Testis (tissue), 3 donors: ENCODE results near the gene PINK1. TPM values are rescaled to one million over a fixed set of nuclear protein-coding genes. Genes with fewer than 3 reads are reported as not detected.

Experiments
- DNase-seq: peaks from one replicate; pipeline ENCODE4 v3.0.0-alpha.2; 2019
- H3K27ac ChIP-seq, 2 donors: fragments of 200-600 bp; sonication (generic); one replicate each; pipeline ENCODE4 v1.5.1; 2019
- H3K27me3 ChIP-seq: fragments of 200-600 bp; sonication (generic); one replicate; pipeline ENCODE4 v1.5.1; 2019
- H3K36me3 ChIP-seq: fragments of 200-600 bp; sonication (generic); one replicate; pipeline ENCODE4 v1.5.1; 2017; ENCODE audit warnings: low read depth; ENCODE audit errors: missing control alignments
- H3K4me1 ChIP-seq: fragments of 200-600 bp; sonication (generic); one replicate; pipeline ENCODE4 v1.5.1; 2019
- H3K4me3 ChIP-seq, 2 donors: fragments of 200-600 bp; sonication (generic); one replicate each; pipeline ENCODE4 v1.5.1; 2017 to 2019
- H3K9me3 ChIP-seq: fragments of 200-600 bp; sonication (generic); one replicate; pipeline ENCODE4 v1.5.1; 2017
- POLR2A ChIP-seq: fragments of 450-650 bp; IDR thresholded peaks from one replicate; pipeline ENCODE4 v1.6.1; 2017; ENCODE audit warnings: antibody characterized with exemption, mild to moderate bottlenecking, moderate library complexity
- WGBS, 2 donors: methylation state at CpG; one replicate each; pipeline ENCODE4 v1.1.5; 2018; 5-methylcytosine and 5-hydroxymethylcytosine counted together
- intact Hi-C: fragments of 100-400 bp; cut with DNase I; formaldehyde crosslinking; loops from one replicate; pipeline ENCODE4 v1.15.1; 2023; ENCODE audit warnings: low total_unique reads
- polyA plus RNA-seq: library from polyadenylated mRNA; stranded (reverse); fragments of 350-450 nt; fragmentation: Illumina TruSeq; extraction: RNeasy Lipid Tissue Mini Kit (QIAGEN cat#74804); gene quantifications from one replicate; pipeline ENCODE4 v1.2.3, GENCODE V29; 2014; ENCODE audit warnings: low read depth, low replicate concordance; ENCODE audit not compliant: insufficient read depth
- total RNA-seq, 2 donors: library from RNA; depleted of rRNA; stranded (reverse); fragments of >200 nt; gene quantifications; one replicate each; pipeline ENCODE4 v1.2.3, GENCODE V29; 2016
- TF ChIP-seq, protein P1 (sequence below), 3 experiments: fragments of 450-650 bp in 2 of 3; fragments of 200-600 bp in 1 of 3; sonication (generic) in 1 of 3; IDR thresholded peaks; one replicate each; pipeline ENCODE4 v1.5.1; 2016 to 2019; ENCODE audit warnings: antibody characterized with exemption in 3 of 3, mild to moderate bottlenecking in 2 of 3, moderate library complexity in 1 of 3

The PINK1 gene
- total and polyA plus RNA-seq, 3 donors from 2014 or later: 157 to 340 (median 168) TPM

DNA sequence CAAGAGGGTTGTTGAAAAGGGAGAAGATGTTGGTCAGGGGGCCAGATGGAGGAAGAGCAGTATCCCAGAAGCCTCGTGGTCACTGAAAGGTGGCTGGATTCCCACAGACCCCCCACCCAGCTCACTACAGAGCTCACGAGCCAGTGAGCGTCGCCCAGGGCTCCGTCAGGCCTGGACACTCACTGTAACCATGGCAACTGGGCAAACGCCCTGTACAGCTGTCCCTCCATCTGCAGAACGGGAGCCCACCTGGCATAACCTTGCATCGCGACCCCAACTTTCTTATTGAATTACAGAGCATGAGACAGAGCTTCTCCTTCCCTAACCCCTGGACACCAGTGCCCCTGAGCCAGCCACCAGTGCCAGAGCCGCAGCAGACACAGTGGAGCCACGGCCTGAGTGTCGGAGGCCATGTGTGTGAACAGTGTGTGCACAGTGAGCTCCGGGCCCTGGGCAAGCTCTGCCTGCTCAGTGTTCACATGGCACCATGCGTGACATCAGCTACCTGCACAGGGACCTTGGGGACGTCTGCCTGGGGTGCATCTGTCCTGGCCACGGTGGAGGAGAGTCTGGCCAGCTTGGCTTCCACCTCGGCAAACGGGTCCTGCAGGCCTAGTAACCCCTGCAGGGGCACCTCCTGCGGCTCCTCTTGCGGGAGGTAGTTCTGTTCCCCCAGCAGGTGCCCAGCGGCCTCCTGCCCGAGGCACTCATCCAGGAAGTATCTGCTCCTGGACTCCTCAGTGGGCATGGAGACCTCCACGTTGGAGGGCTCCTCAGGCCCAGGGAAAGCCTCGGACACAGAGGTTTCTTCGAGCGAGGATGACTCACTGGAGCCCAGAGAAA is 53.8 kb downstream of the PINK1 start:
- Histone ChIP-seq H3K4me1 (peaks cover 22% of the 10 kb centered on the region), H3K27ac (no peak overlapping the region), H3K27me3 (no peaks in the 10 kb centered on the region), H3K36me3 (no peaks in the 10 kb centered on the region), H3K4me3 (no peak overlapping the region), H3K9me3 (no peaks in the 10 kb centered on the region)
- no peak for DNase-seq
- TF ChIP-seq, protein P1, sequence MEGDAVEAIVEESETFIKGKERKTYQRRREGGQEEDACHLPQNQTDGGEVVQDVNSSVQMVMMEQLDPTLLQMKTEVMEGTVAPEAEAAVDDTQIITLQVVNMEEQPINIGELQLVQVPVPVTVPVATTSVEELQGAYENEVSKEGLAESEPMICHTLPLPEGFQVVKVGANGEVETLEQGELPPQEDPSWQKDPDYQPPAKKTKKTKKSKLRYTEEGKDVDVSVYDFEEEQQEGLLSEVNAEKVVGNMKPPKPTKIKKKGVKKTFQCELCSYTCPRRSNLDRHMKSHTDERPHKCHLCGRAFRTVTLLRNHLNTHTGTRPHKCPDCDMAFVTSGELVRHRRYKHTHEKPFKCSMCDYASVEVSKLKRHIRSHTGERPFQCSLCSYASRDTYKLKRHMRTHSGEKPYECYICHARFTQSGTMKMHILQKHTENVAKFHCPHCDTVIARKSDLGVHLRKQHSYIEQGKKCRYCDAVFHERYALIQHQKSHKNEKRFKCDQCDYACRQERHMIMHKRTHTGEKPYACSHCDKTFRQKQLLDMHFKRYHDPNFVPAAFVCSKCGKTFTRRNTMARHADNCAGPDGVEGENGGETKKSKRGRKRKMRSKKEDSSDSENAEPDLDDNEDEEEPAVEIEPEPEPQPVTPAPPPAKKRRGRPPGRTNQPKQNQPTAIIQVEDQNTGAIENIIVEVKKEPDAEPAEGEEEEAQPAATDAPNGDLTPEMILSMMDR (IDR thresholded peaks at IDR 0.05): no peak
- TF ChIP-seq POLR2A: no peak
- intact Hi-C loops: no loop called here
- 91 to 92% methylated on average over 12 to 26 of the region's 26 CpGs for WGBS, 2 donors

DNA sequence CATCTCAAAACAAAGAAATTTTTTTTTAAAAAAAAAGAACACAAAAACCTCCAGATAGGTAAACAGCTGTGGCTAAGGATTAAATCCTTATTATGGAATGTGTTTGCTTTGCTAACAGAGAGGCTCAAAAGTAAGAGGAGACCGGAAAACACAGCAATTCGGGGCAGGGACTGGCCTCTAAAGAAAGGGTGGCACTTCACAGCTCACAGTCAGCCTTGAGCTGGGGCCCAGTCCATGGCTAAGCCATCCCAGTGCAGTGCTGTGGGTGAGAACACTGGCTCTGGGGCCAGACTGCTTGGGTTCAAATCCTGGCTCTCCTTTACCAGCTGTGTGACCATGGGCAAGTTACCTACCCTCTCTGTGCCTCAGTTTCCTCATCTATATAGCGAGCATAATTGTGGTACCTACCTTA is 56.4 kb downstream of the PINK1 start:
- TF ChIP-seq, protein P1 (IDR thresholded peaks at IDR 0.05): no peak
- no peak for TF ChIP-seq POLR2A
- no peak overlapping the region for H3K4me3 ChIP-seq
- no peak for DNase-seq
- H3K36me3 ChIP-seq: no peaks in the 10 kb centered on the region
- peaks cover 12% of the 10 kb centered on the region for H3K4me1 ChIP-seq
- 88 to 92% methylated on average over 3 of the region's 3 CpGs for WGBS, 2 donors
- intact Hi-C loops: loop anchor here (10.0 kb wide), 1 partner anchor 505 kb away; no protein-coding TSS in a partner anchor
- no peak overlapping the region for H3K27ac ChIP-seq
- no peaks in the 10 kb centered on the region for H3K9me3 ChIP-seq
- H3K27me3 ChIP-seq: no peaks in the 10 kb centered on the region

DNA sequence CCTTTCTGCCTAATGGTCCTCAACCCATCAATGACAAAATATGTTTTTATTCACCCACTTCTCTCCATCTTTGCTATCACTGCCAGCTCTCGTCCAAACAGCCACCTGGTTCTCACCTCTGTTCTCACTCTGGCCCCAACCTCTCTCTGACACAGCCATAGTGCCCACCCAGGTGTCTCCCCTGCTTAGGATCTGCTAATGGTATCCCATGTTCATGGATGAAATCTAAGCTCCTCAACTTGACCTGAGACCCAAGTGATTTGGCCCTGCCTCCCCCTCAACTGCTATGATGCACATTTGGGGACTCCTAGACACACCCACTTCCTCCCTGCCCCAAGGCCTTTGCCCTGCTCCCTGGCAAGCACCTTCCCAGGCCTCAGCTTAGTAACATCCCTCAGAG is 58.6 kb downstream of the PINK1 start:
- Histone ChIP-seq H3K9me3 (no peaks in the 10 kb centered on the region), H3K4me3 (no peak overlapping the region), H3K27ac (no peak overlapping the region), H3K36me3 (no peaks in the 10 kb centered on the region), H3K4me1 (no peaks in the 10 kb centered on the region), H3K27me3 (no peaks in the 10 kb centered on the region)
- DNase-seq: no peak
- intact Hi-C loops: loop anchor here (10.0 kb wide), 1 partner anchor 503 kb away; no protein-coding TSS in a partner anchor
- TF ChIP-seq, protein P1 (IDR thresholded peaks at IDR 0.05): no peak
- no peak for TF ChIP-seq POLR2A
- WGBS, 2 donors: 97 to 100% methylated on average over 1 of the region's 1 CpG

DNA sequence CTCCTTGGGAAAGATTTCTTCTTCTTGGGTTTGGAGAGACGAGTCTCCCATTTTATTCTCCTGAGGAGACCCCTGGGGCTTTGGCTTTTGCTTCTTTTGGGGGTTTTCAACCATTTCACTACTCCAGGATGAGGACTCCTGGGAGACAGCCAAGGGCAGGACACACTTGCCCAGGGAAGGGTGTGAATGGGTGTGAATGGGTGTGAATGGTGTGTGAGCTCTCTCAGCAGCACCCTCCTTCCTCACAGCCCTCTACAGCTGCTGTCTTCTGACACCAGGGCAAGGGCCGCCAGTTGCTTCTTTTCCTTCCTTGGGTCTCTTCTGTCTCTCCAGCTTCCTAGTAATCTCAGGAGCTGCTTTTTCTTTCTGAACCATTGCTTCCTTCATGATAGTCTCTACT is 60.4 kb downstream of the PINK1 start:
- no peaks in the 10 kb centered on the region for H3K27me3 ChIP-seq
- H3K27ac ChIP-seq: no peak overlapping the region
- 77 to 94% methylated on average over 2 of the region's 2 CpGs for WGBS, 2 donors
- intact Hi-C loops: loop anchor here (10.0 kb wide), 1 partner anchor 501 kb away; no protein-coding TSS in a partner anchor
- H3K9me3 ChIP-seq: no peaks in the 10 kb centered on the region
- no peak for DNase-seq
- H3K4me1 ChIP-seq: peaks cover 5% of the 10 kb centered on the region
- no peak overlapping the region for H3K4me3 ChIP-seq
- TF ChIP-seq, protein P1 (IDR thresholded peaks at IDR 0.05): no peak
- TF ChIP-seq POLR2A: no peak
- no peaks in the 10 kb centered on the region for H3K36me3 ChIP-seq
